Upper lobe of right lung (tissue), 1 donor: Measurements from ENCODE around the gene TMEM187. TPM values are rescaled to one million over a fixed set of nuclear protein-coding genes. Genes with fewer than 3 reads are reported as not detected.

Experiments used
- ATAC-seq: fragments of 200-7000 bp; cut with Tn5 transposase; one replicate; pipeline ENCODE4 v1.9.1; 2020; ENCODE audit warnings: mild to moderate bottlenecking, moderate library complexity
- DNase-seq: peaks from one replicate; pipeline ENCODE4 v3.0.0-alpha.2; 2020
- H3K27ac ChIP-seq: fragments of 200-600 bp; one replicate; pipeline ENCODE4 v1.8.0; 2022
- H3K27me3 ChIP-seq: fragments of 200-600 bp; one replicate; pipeline ENCODE4 v1.8.0; 2022; ENCODE audit warnings: mild to moderate bottlenecking
- H3K36me3 ChIP-seq: fragments of 200-600 bp; one replicate; pipeline ENCODE4 v1.8.0; 2022
- H3K4me1 ChIP-seq: fragments of 200-600 bp; one replicate; pipeline ENCODE4 v1.8.0; 2022
- H3K4me3 ChIP-seq: fragments of 200-600 bp; one replicate; pipeline ENCODE4 v1.8.0; 2022; ENCODE audit warnings: mild to moderate bottlenecking
- H3K9me3 ChIP-seq: fragments of 200-600 bp; one replicate; pipeline ENCODE4 v1.8.0; 2022
- intact Hi-C: fragments of 100-400 bp; cut with DNase I; formaldehyde crosslinking; loops from one replicate; pipeline ENCODE4 v1.11.0; 2022
- total RNA-seq: library from RNA; stranded (reverse); fragmentation: NEBNext Ultra II Directional; extraction: Animal tissue kit (Norgen Biotek cat#: 25700); gene quantifications from one replicate; pipeline ENCODE4 v1.2.1, GENCODE V29; 2021
- TF ChIP-seq, protein P1 (sequence below): fragments of 200-600 bp; IDR thresholded peaks from one replicate; pipeline ENCODE4 v1.8.0; 2022; ENCODE audit warnings: antibody characterized with exemption
- donor health status: DM: no; HTN: yes; CAD: no; lungs with severe emphysema.

The TMEM187 gene
- total RNA-seq, 1 donor from 2014 or later = 9.0 TPM

DNA sequence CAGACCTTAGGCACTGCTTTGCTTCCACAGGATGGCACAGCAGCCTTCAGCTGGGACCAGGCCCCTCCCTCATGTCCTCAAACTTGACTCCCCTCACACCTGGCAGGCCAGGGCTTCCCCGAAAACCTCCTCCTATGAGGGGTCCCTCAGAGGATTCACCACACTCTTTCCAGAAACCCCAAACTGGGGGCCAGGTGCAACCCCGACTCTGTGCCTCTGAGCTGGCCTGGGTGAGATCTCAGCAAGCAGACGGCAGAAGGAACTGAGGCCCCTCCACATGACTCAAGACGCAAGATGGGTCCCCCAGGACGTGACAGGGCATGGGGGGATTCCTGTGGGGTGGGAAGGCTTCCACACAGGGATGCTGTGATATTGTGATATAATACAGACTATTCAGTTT is 7.1 kb upstream of the TMEM187 start:
- Histone ChIP-seq H3K27ac (no peak overlapping the region), H3K4me3 (no peak overlapping the region), H3K36me3 (peaks cover 30% of the 10 kb centered on the region), H3K9me3 (no peaks in the 10 kb centered on the region), H3K27me3 (no peaks in the 10 kb centered on the region), H3K4me1 (peaks cover 34% of the 10 kb centered on the region)
- TF ChIP-seq, protein P1, sequence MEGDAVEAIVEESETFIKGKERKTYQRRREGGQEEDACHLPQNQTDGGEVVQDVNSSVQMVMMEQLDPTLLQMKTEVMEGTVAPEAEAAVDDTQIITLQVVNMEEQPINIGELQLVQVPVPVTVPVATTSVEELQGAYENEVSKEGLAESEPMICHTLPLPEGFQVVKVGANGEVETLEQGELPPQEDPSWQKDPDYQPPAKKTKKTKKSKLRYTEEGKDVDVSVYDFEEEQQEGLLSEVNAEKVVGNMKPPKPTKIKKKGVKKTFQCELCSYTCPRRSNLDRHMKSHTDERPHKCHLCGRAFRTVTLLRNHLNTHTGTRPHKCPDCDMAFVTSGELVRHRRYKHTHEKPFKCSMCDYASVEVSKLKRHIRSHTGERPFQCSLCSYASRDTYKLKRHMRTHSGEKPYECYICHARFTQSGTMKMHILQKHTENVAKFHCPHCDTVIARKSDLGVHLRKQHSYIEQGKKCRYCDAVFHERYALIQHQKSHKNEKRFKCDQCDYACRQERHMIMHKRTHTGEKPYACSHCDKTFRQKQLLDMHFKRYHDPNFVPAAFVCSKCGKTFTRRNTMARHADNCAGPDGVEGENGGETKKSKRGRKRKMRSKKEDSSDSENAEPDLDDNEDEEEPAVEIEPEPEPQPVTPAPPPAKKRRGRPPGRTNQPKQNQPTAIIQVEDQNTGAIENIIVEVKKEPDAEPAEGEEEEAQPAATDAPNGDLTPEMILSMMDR = no peak
- intact Hi-C loops = no loop called here
- DNase-seq (no peak), ATAC-seq (no peak)

DNA sequence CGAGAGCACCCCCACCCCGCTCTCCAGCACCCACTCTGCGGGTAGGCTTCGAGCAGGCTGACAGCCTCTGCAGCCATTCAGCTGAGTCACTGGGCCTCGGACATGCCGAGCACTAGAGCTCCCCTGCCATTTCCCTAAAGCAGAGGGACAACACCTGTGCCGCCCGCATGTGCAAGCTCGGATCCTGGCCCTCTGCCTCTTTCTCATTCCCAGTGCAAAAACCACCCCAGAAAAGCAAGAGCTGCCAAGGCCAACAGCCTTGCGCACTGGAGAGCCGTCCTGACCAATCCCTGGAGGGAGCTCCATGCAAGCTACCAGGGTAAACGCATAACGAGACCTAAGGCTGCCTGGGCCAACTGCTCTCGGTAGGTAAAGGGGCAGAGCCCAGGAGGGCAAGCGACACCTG is 6.3 kb upstream of the TMEM187 start:
- intact Hi-C loops = no loop called here
- Histone ChIP-seq H3K4me1 (peaks cover 34% of the 10 kb centered on the region), H3K9me3 (no peaks in the 10 kb centered on the region), H3K36me3 (peaks cover 21% of the 10 kb centered on the region), H3K4me3 (no peak overlapping the region), H3K27me3 (no peaks in the 10 kb centered on the region), H3K27ac (no peak overlapping the region)
- no peak for DNase-seq
- ATAC-seq = no peak
- TF ChIP-seq, protein P1 = no peak

DNA sequence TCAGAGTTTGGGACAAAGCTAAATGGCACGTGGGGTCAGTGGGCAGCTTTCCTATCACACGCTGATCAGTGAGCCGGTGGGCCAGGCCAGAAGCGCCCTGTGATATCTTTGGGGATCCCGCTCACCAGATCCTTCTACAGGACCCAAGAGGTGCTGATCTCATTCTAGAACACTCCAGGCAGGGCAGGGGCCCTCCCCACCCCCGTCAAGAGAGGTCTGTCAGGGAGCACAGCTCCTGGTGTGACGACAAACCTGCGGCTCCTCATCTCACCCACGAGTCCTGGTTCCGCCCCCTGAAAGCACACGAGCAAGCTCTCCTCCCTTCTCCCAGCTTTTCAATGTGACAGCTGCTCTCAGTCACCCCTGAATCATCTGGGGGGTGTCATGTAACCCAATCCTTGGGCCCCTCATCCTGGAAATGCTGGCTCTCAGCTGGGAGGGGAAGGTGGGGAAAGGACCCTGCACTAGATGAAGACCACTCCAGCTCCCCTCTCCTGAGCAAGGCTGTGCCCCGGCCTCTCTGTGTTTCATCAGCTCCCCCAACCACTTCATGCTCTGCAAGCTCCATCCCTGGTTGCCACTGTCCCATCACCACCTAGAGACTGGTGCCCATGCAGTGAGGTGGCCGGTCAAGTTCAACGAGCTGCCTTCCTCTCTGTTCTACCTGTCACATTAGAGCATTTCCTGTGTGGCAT is 5.6 kb upstream of the TMEM187 start:
- H3K4me1 ChIP-seq = peaks cover 34% of the 10 kb centered on the region
- no peak for DNase-seq

DNA sequence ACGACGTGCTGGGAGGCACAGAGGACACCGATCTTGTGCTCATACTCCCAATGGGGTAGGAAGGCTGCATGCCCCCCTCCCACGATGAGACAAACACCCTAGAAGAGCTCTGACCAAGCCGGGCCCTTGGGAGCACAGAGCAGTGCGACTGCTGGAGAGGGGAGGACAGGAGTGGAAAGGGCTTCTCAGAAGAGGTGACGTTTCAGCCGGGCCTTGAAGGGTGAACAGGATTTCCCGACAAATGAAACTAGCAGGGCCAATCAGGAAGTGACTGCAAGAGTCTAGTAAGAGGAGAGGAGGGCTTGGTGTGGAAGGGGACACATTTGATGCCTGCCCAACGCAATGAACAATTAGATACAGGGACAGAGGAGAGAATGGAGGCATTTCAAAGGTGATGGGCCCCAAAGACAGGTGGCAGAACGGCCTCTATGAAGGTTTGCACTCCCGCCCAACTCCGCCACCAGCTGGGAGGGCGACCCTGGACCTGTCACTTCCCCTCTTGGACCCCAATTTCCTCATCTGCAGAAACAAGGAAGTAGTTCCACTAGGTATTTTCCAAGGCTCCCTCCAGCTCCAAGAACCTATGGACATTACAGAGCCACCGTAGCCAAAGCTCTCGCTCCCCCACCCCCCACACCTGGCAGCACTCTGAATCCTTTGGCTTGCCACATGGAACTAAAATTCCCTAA is 4.9 kb upstream of the TMEM187 start:
- Histone ChIP-seq H3K4me3 (peak overlapping the region; percentile 68), H3K4me1 (peaks cover 34% of the 10 kb centered on the region), H3K36me3 (peaks cover 7% of the 10 kb centered on the region), H3K27ac (peak overlapping the region; percentile 65), H3K27me3 (no peaks in the 10 kb centered on the region), H3K9me3 (no peaks in the 10 kb centered on the region)
- no peak for ATAC-seq
- TF ChIP-seq, protein P1 = no peak
- no peak for DNase-seq
- intact Hi-C loops = no loop called here

More for the DNA sequence above, 5.6 kb upstream of the TMEM187 start:
- Histone ChIP-seq H3K27ac (peak overlapping the region; percentile 65), H3K27me3 (no peaks in the 10 kb centered on the region), H3K4me3 (peak overlapping the region; percentile 68), H3K36me3 (peaks cover 14% of the 10 kb centered on the region), H3K9me3 (no peaks in the 10 kb centered on the region)
- ATAC-seq = no peak
- TF ChIP-seq, protein P1 = no peak
- intact Hi-C loops = no loop called here

DNA sequence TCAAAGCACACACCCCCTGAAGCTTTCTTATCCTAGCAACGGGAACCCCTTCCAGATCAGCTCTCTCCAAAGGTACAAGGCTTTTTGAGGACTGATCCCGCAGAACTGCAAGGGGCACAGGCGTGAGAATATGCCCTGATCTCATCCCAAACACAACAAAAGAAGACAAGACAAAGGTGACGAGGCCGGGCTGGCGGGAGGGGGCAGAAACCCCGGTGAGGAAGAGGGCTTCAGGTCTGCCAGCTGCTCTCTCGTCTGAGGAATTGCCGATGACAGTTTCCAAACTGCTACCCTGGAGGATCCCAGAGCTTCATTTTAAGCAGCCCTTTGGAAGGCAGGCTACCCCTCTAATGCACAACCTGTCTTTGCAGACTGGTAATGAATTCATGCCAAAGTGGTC is 4.3 kb upstream of the TMEM187 start:
- DNase-seq (no peak), ATAC-seq (no peak)
- H3K27me3 ChIP-seq = no peaks in the 10 kb centered on the region
- H3K36me3 ChIP-seq = peaks cover 1% of the 10 kb centered on the region
- H3K9me3 ChIP-seq = no peaks in the 10 kb centered on the region
- intact Hi-C loops = no loop called here
- peak overlapping the region; percentile 68 for H3K4me3 ChIP-seq
- peaks cover 34% of the 10 kb centered on the region for H3K4me1 ChIP-seq
- TF ChIP-seq, protein P1 = no peak
- H3K27ac ChIP-seq = peak overlapping the region; percentile 65
